Bone marrow (tissue), 2 donors: ENCODE data around the gene URI1.

ENCODE experiments used
- DNase-seq, 2 donors: peaks; one replicate each; lab custom pipeline; 2025; lab: John Stamatoyannopoulos, UW

Gene URI1

GRCh38 chr19:29971002-29971401 is 29.0 kb downstream of the URI1 start:
- no peak for DNase-seq

DNA sequence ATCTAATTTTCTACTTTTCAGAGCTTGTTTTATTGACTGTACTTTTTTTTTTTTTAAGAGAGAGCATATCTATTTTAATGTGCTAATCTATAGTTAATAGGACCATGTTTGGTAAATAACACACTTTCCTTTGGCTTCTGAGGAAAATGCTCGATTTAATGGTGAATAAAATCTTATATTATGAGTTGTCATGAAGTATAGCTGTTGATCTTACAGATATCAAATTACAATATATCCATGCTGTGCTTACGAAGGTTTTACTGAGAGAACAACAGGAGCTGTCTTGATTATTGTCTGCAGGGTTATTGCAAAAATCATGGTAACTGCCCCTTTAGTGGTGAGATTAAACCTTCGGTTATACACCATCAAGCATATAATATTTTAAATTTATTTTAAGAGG is 29.6 kb downstream of the URI1 start:
- DNase-seq, result no peak

DNA sequence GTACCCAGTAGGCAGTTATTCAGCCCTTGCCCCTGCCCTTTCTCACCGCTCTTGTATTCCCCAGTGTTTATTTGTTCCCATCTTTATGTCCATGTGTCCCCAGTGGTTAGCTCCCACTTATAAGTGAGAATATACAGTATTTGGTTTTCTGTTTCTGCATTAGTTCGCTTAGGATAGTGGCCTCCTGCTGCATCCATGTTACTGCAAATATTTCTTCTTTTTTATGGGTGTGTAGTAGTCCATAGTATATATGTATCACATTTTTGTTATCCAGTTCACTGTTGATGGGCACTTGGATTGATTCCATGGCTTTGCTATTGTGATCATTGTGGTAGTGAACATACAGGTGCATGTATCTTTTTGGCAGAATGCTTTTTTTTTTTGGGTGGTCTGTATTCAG is 32.7 kb downstream of the URI1 start:
- no peak for DNase-seq

GRCh38 chr19:29976151-29976943 is 34.3 kb downstream of the URI1 start:
- no peak for DNase-seq

DNA sequence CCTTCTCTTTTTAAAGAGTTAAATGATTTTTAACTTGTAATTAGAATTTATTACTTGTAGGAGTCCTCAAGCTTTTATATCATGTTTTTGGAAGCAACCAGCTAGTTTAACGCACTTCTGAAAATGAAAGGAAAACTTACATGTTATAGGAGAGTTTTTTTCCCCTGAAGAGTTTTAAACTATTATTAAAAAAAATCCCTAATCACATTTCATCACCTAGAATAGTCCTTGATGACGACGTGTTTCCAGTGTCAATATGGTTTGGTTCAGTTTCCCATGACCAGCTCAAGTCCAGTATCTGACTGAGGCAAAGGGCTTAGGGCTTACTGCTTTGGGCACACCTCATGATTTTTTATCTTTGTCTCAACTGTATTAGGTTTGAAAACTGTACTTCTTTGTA is 36.0 kb downstream of the URI1 start:
- DNase-seq, result peak in 1 of 2 donors; percentile 25

- no peak for DNase-seq
Measured at GRCh38 chr19:29983568-29983967, 41.5 kb downstream of the URI1 start.

DNA sequence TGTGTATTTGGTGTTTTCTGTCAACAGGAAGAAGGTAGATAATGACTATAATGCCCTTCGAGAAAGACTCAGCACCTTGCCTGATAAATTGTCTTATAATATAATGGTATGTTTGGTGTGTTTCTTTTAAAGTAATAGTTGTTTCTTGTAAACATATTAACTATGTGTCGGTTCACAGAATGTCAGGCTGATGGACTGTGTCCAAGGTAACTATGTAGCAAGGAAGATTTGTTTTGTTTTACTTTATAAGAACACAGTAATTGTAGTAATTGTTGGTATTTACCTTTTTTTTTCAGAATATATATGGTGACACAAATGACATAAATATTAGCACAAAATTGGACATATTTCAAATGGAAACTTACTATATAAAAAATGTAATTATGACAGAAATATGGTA is 43.2 kb downstream of the URI1 start:
- no peak for DNase-seq

DNA sequence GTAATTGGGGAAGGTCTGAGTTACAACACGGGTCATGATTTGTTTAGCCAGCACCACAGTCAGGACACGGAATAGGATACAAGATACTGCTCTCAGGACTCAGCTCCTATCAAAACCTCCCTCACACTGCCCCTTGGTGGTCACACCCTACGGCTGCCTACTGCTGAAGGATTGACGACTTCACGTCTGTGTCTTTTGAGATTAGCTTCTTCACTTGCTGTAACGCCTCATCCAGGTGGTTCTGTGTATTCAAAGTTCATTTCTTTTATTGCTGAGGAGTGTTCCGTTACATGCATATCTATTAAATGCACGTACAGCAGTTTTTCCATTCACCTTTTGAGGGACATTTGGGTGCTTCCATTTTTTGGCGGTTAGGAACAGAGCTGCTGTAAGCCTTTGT is 46.3 kb downstream of the URI1 start:
- no peak for DNase-seq

- no peak for DNase-seq
Measured at GRCh38 chr19:29992233-29992867, 50.3 kb downstream of the URI1 start.

- DNase-seq, result no peak
Measured at GRCh38 chr19:29999490-29999889, 57.5 kb downstream of the URI1 start.

GRCh38 chr19:30000862-30001261 is 58.8 kb downstream of the URI1 start:
- DNase-seq, result no peak

- no peak for DNase-seq
Measured at GRCh38 chr19:30001301-30001700, 59.3 kb downstream of the URI1 start.

DNA sequence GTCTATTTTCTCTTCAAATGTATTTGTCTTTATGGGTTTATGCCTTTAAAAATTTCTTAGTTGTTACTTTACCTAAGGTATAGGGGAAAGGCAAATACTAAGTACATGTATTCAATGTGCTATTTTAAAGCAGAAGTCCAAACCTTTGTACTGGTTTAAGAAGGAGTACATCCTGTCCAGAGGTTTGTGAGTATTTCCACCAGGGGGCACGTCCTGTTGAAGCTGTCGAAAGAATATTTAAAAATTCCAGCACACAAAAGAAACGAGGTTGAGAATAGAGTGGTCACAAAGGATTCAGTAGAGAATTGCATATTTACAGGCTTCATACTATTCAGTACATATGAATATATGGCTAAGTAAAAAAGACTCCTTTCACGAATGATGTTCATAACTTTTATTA is 59.8 kb downstream of the URI1 start:
- DNase-seq, result no peak

- no peak for DNase-seq
Measured at GRCh38 chr19:30003866-30004265, 61.8 kb downstream of the URI1 start.

GRCh38 chr19:30004403-30004802 is 62.4 kb downstream of the URI1 start:
- DNase-seq, result no peak

- DNase-seq, result no peak
Measured at GRCh38 chr19:30006207-30006606, 64.2 kb downstream of the URI1 start.

DNA sequence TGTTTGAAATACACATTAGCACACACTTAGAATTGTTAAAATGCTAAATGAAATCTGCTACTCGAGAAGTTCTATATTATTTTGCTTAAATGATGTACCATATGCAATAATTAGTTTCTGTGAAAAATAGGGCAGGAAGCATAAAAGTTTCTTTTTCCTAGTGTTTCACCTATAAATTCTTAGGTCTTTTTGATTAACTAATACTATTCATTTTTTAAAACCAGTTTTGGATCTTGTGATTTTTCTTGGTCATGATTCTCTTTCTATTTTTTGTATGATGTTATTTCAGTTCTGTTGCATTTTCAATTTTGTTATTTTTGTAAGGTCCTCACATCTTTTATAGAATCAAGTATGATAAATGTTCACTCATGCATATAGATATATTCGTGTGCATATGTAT is 66.1 kb downstream of the URI1 start:
- no peak for DNase-seq

DNA sequence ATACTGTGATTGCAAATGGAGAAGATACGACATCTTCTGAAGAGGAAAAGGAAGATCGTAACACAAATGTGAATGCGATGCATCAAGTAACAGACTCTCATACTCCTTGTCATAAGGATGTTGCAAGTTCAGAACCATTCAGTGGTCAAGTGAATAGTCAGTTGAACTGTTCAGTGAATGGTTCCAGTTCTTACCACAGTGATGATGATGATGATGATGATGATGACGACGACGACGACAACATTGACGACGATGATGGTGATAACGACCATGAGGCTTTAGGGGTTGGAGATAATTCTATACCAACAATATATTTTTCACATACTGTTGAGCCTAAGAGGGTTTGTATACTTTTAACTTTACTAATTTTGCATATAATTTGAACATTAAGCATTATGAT is 67.0 kb downstream of the URI1 start:
- DNase-seq, result no peak

GRCh38 chr19:30011051-30011578 is 69.1 kb downstream of the URI1 start:
- DNase-seq, result no peak

- DNase-seq, result no peak
Measured at GRCh38 chr19:30014770-30015169, 72.7 kb downstream of the URI1 start.

DNA sequence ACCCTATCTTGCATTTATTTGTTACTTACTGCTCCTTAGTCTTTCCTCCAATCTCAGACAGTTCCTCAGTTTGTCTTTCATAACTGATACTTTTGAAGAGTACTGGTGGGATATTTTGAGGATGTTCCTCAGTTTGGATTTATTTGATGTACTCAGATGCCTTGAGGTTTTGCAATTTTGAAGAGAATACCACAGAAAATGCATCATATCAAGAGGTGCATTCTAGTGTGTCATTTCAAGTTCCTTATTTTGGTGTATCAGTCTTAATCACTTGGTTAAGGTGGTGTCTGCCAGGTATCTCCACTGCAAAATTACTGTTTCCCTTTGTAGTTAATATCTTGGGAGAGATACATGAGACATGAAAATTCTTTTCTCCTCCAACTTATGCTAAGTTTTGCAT is 75.1 kb downstream of the URI1 start:
- DNase-seq, result no peak

GRCh38 chr19:30020189-30020588 is 78.2 kb downstream of the URI1 start:
- DNase-seq, result no peak

DNA sequence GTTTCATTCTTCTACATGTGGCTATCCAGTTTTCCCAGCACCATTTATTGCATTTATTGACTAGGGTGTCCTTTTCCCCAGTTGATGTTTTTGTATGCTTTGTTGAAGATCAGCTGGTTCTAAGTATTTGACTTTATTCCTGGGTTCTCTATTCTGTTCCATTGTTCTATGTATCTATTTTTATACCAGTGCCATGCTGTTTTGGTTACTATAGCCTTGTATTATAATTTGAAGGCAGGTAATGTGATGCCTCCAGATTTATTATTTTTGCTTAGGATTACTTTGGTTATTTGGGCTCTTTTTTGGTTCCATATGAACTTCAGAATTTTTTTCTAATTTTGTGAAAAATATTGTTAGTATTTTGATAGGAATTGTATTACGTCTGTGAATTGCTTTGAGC is 80.6 kb downstream of the URI1 start:
- no peak for DNase-seq

- peak in 1 of 2 donors; percentile 12 for DNase-seq
Measured at GRCh38 chr19:30023330-30023729, 81.3 kb downstream of the URI1 start.
